ENCODE data around the gene CFAP65.

CFAP65 gene

GRCh38 chr2:218988164-218988563 lies 53.2 kb downstream of the CFAP65 start:
- Histone ChIP-seq H3K36me3 (no peaks in the 10 kb centered on the region), H3K27me3 (ENCODE audit: insufficient read depth, low read depth, severe bottlenecking) (no peaks in the 10 kb centered on the region), H3K4me3 (ENCODE audit: low read depth, low read length) (no peak overlapping the region), H3K9me3 (ENCODE audit: severe bottlenecking) (no peaks in the 10 kb centered on the region), H3K27ac (no peak overlapping the region)
- DNase-seq = no peak
- TF ChIP-seq, protein P1, sequence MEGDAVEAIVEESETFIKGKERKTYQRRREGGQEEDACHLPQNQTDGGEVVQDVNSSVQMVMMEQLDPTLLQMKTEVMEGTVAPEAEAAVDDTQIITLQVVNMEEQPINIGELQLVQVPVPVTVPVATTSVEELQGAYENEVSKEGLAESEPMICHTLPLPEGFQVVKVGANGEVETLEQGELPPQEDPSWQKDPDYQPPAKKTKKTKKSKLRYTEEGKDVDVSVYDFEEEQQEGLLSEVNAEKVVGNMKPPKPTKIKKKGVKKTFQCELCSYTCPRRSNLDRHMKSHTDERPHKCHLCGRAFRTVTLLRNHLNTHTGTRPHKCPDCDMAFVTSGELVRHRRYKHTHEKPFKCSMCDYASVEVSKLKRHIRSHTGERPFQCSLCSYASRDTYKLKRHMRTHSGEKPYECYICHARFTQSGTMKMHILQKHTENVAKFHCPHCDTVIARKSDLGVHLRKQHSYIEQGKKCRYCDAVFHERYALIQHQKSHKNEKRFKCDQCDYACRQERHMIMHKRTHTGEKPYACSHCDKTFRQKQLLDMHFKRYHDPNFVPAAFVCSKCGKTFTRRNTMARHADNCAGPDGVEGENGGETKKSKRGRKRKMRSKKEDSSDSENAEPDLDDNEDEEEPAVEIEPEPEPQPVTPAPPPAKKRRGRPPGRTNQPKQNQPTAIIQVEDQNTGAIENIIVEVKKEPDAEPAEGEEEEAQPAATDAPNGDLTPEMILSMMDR (IDR thresholded peaks at IDR 0.05; ENCODE audit: low read depth, low read length) = no peak

GRCh38 chr2:218986148-218986761 lies 55.1 kb downstream of the CFAP65 start:
- TF ChIP-seq, protein P1 (IDR thresholded peaks at IDR 0.05; ENCODE audit: low read depth, low read length) = no peak
- Histone ChIP-seq H3K4me3 (ENCODE audit: low read depth, low read length) (no peak overlapping the region), H3K36me3 (no peaks in the 10 kb centered on the region), H3K27me3 (ENCODE audit: insufficient read depth, low read depth, severe bottlenecking) (no peaks in the 10 kb centered on the region), H3K9me3 (ENCODE audit: severe bottlenecking) (no peaks in the 10 kb centered on the region), H3K27ac (no peak overlapping the region)
- DNase-seq = no peak

- Histone ChIP-seq H3K9me3 (ENCODE audit: severe bottlenecking) (no peaks in the 10 kb centered on the region), H3K36me3 (no peaks in the 10 kb centered on the region), H3K27me3 (ENCODE audit: insufficient read depth, low read depth, severe bottlenecking) (no peaks in the 10 kb centered on the region), H3K4me3 (ENCODE audit: low read depth, low read length) (peak overlapping the region; percentile 61), H3K27ac (no peak overlapping the region)
- DNase-seq = peak; percentile 25
- TF ChIP-seq, protein P1 (IDR thresholded peaks at IDR 0.05; ENCODE audit: low read depth, low read length) = no peak
Measured at GRCh38 chr2:218985325-218986091, 55.8 kb downstream of the CFAP65 start.

DNA sequence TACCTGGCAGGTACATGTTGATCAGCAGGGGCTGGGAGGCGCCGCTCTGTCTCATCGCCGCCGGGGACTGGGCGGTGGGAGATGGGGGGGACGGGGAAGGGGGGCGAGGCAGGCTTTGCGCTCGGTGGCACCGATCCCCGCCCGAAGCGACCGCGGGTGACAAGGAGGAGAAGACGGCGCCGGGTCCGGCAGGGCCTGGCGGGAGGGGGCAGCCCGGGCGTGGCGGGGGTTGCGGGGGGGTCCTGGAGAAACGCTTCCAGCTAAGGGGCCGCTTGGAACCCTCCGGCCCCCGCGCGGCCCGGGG lies 56.3 kb downstream of the CFAP65 start, which contains the start of gene FEV:
FEV (minus strand) TSS at position 164 of the 304 bp plus-strand sequence; CDS start at position 55, 109 bp downstream.
- Histone ChIP-seq H3K4me3 (ENCODE audit: low read depth, low read length) (peak within 1 kb of the TSS; percentile 61), H3K27me3 (ENCODE audit: insufficient read depth, low read depth, severe bottlenecking) (no peaks in the 10 kb centered on the region), H3K27ac (peak within 1 kb of the TSS; percentile 64), H3K36me3 (no peaks in the 10 kb centered on the region), H3K9me3 (ENCODE audit: severe bottlenecking) (no peaks in the 10 kb centered on the region)
- peak; percentile 32 for DNase-seq
- TF ChIP-seq, protein P1 (IDR thresholded peaks at IDR 0.05; ENCODE audit: low read depth, low read length) = no peak

- peak; percentile 60 for DNase-seq
- H3K36me3 ChIP-seq = no peaks in the 10 kb centered on the region
- TF ChIP-seq, protein P1 (IDR thresholded peaks at IDR 0.05; ENCODE audit: low read depth, low read length) = no peak
- H3K9me3 ChIP-seq (ENCODE audit: severe bottlenecking) = no peaks in the 10 kb centered on the region
- H3K4me3 ChIP-seq (ENCODE audit: low read depth, low read length) = peak overlapping the region; percentile 61
- H3K27me3 ChIP-seq (ENCODE audit: insufficient read depth, low read depth, severe bottlenecking) = no peaks in the 10 kb centered on the region
- H3K27ac ChIP-seq = peak overlapping the region; percentile 64
Measured at GRCh38 chr2:218984239-218985020, 56.9 kb downstream of the CFAP65 start.

Data from WERI-Rb-1 (cell line).